ENCODE measurements around the gene GALNS. TPM values are rescaled to one million over a fixed set of nuclear protein-coding genes. Genes with fewer than 3 reads are reported as not detected.
A peak's percentile ranks its signal among the peaks of the same experiment; 100 is the strongest.

Gene GALNS
- total and polyA plus RNA-seq, 2 donors (not counting 1 experiment from before 2014, with no cell fraction given), result 45.5 to 68.4 TPM

DNA sequence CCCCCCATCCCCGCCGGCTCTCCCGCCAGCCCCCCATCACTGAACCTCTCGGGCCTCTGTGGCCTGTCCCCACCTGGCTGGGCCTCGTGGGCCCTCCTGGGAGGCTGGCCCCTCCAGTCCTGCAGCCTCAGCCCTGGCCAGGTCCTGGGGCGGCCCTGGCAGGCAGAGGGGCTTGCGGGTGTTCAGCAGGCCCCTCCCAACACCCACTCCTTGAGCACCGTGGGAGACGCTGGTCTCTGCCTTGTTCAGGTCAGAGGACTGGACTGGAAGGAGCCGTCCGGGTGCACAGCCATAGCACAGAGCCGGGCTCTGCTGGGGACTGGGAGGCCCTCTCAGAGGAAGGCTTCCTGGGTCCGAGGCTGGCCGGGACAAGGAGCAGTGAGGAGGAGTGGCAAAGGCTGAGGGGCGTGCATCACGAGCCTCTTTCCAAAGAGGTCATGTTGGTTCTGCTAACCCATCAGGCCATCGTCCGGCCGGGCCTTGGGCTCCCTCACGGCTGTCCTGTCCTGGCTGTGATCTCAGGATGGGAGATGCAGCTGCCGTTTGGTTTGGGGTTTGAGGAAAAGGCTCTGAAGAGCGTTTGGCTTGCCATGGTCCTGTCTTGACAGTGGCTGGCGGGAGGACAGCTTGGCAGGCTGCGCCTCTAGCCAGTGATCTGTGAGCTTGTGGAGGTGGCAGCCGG, 16.0 kb upstream of the GALNS start:
- Histone ChIP-seq H3K79me2 (ENCODE audit: control insufficient read depth, insufficient read depth, low read length) (no peaks in the 10 kb centered on the region), H3K36me3 (replicated peaks in 1 of 2; ENCODE audit: control extremely low read depth in 1 of 2, control insufficient read depth in 1 of 2, extremely low read depth in 1 of 2, insufficient read depth in 2 of 2, low read length in 1 of 2) (peaks cover 0 to 21% of the 10 kb centered on the region in 2 experiments), H2AFZ (ENCODE audit: insufficient read depth, low read depth, low read length, poor library complexity, severe bottlenecking) (no peak overlapping the region), H3K27ac (ENCODE audit: low read length in 2 of 2) (no peak overlapping the region), H4K20me1 (ENCODE audit: control insufficient read depth, insufficient read depth, low read length, poor library complexity, severe bottlenecking) (peaks cover 50% of the 10 kb centered on the region), H3K4me1 (ENCODE audit: control insufficient read depth in 2 of 2, insufficient read depth in 2 of 2, low read length in 2 of 2) (peaks cover 13 to 19% of the 10 kb centered on the region in 2 donors), H3K27me3 (replicated peaks in 1 of 4; ENCODE audit: control extremely low read depth in 1 of 4, control insufficient read depth in 3 of 4, insufficient read depth in 4 of 4, low read length in 3 of 4) (peaks cover 0 to 31% (median 4%) of the 10 kb centered on the region in 4 experiments), H3K9ac (ENCODE audit: low read length) (no peak overlapping the region), H3K4me3 (ENCODE audit: control extremely low read depth in 1 of 5, extremely low read depth in 1 of 5, insufficient read depth in 1 of 5, low read depth in 2 of 5, low read length in 4 of 5) (no peak overlapping the region), H3K9me3 (ENCODE audit: control extremely low read depth in 1 of 3, control insufficient read depth in 2 of 3, insufficient read depth in 1 of 3, low read length in 2 of 3) (peaks cover 0 to 7% (median 0%) of the 10 kb centered on the region in 3 donors), H3K4me2 (replicated peaks; ENCODE audit: low read depth, low read length, poor library complexity, severe bottlenecking) (no peak overlapping the region)
- CTCF ChIA-PET, result no interaction called here
- no peak overlapping the region for H3K27ac Mint-ChIP-seq
- TF ChIP-seq, protein P1, sequence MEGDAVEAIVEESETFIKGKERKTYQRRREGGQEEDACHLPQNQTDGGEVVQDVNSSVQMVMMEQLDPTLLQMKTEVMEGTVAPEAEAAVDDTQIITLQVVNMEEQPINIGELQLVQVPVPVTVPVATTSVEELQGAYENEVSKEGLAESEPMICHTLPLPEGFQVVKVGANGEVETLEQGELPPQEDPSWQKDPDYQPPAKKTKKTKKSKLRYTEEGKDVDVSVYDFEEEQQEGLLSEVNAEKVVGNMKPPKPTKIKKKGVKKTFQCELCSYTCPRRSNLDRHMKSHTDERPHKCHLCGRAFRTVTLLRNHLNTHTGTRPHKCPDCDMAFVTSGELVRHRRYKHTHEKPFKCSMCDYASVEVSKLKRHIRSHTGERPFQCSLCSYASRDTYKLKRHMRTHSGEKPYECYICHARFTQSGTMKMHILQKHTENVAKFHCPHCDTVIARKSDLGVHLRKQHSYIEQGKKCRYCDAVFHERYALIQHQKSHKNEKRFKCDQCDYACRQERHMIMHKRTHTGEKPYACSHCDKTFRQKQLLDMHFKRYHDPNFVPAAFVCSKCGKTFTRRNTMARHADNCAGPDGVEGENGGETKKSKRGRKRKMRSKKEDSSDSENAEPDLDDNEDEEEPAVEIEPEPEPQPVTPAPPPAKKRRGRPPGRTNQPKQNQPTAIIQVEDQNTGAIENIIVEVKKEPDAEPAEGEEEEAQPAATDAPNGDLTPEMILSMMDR (IDR thresholded peaks at IDR 0.05), result no peak
- no peak for TF ChIP-seq EZH2 (IDR thresholded peaks at IDR 0.05; ENCODE audit: borderline replicate concordance, insufficient read depth, low read depth, low read length, poor library complexity, severe bottlenecking)
- POLR2A ChIA-PET, result no interaction called here
- DNase-seq, result no peak
- ATAC-seq (ENCODE audit: low read depth), result no peak
- WGBS (ENCODE audit: insufficient coverage), result 70% methylated on average over 24 of the region's 25 CpGs
- H3K4me1 Mint-ChIP-seq, result peaks cover 9% of the 10 kb centered on the region
- H3K4me3 Mint-ChIP-seq, result no peak overlapping the region
- peaks cover 10% of the 10 kb centered on the region for H3K27me3 Mint-ChIP-seq
- H3K9me3 Mint-ChIP-seq (ENCODE audit: insufficient read depth), result no peaks in the 10 kb centered on the region
- intact Hi-C loops (cut with micrococcal nuclease), result no loop called here

GRCh38 chr16:88871730-88872416, 15.1 kb upstream of the GALNS start:
- POLR2A ChIA-PET, result interaction anchor here (0.6 kb wide), 1 partner anchor 247 kb away, joined by 10 read pairs; no protein-coding TSS in a partner anchor
- Histone ChIP-seq H3K4me3 (ENCODE audit: control extremely low read depth in 1 of 5, extremely low read depth in 1 of 5, insufficient read depth in 1 of 5, low read depth in 2 of 5, low read length in 4 of 5) (no peak overlapping the region), H3K9me3 (ENCODE audit: control extremely low read depth in 1 of 3, control insufficient read depth in 2 of 3, insufficient read depth in 1 of 3, low read length in 2 of 3) (peaks cover 0 to 7% (median 0%) of the 10 kb centered on the region in 3 donors), H3K4me1 (ENCODE audit: control insufficient read depth in 2 of 2, insufficient read depth in 2 of 2, low read length in 2 of 2) (peaks cover 13 to 19% of the 10 kb centered on the region in 2 donors), H4K20me1 (ENCODE audit: control insufficient read depth, insufficient read depth, low read length, poor library complexity, severe bottlenecking) (peaks cover 41% of the 10 kb centered on the region), H3K36me3 (replicated peaks in 1 of 2; ENCODE audit: control extremely low read depth in 1 of 2, control insufficient read depth in 1 of 2, extremely low read depth in 1 of 2, insufficient read depth in 2 of 2, low read length in 1 of 2) (peaks cover 0 to 19% of the 10 kb centered on the region in 2 experiments), H3K9ac (ENCODE audit: low read length) (no peak overlapping the region), H3K27ac (ENCODE audit: low read length in 2 of 2) (no peak overlapping the region), H3K27me3 (replicated peaks in 1 of 4; ENCODE audit: control extremely low read depth in 1 of 4, control insufficient read depth in 3 of 4, insufficient read depth in 4 of 4, low read length in 3 of 4) (peaks cover 0 to 34% (median 4%) of the 10 kb centered on the region in 4 experiments), H3K79me2 (ENCODE audit: control insufficient read depth, insufficient read depth, low read length) (no peaks in the 10 kb centered on the region), H3K4me2 (replicated peaks; ENCODE audit: low read depth, low read length, poor library complexity, severe bottlenecking) (peak overlapping the region; percentile 53), H2AFZ (ENCODE audit: insufficient read depth, low read depth, low read length, poor library complexity, severe bottlenecking) (no peak overlapping the region)
- H3K27ac Mint-ChIP-seq, result no peak overlapping the region
- peaks cover 10% of the 10 kb centered on the region for H3K27me3 Mint-ChIP-seq
- intact Hi-C loops (cut with micrococcal nuclease), result no loop called here
- CTCF ChIA-PET, result interaction anchor here (0.7 kb wide), 1 partner anchor 53 kb away, joined by 3 read pairs; no protein-coding TSS in a partner anchor
- WGBS (ENCODE audit: insufficient coverage), result 84% methylated on average over 13 of the region's 21 CpGs
- H3K4me3 Mint-ChIP-seq, result no peak overlapping the region
- peaks cover 9% of the 10 kb centered on the region for H3K4me1 Mint-ChIP-seq
- H3K9me3 Mint-ChIP-seq (ENCODE audit: insufficient read depth), result no peaks in the 10 kb centered on the region
- no peak for DNase-seq
- no peak for ATAC-seq (ENCODE audit: low read depth)
- no peak for TF ChIP-seq EZH2 (IDR thresholded peaks at IDR 0.05; ENCODE audit: borderline replicate concordance, insufficient read depth, low read depth, low read length, poor library complexity, severe bottlenecking)
- TF ChIP-seq, protein P1 (IDR thresholded peaks at IDR 0.05), result no peak

Data from B cell (primary cell).